ENCODE data around the gene ITPR3.
"Not testable (repeated sequence)": the region's sequence is repeated elsewhere in the genome, so short reads cannot be mapped to it uniquely, and the experiment has no call there.

GRCh38 chr6:33631521-33631920 is 10.4 kb downstream of the ITPR3 start:
- TF ChIP-seq NRF1 (IDR thresholded peaks at IDR 0.05; ENCODE audit: low read depth, low read length); PBX3 (IDR thresholded peaks at IDR 0.05): not testable (repeated sequence)
